Gastroesophageal sphincter (tissue), 4 donors: ENCODE measurements around the gene GIGYF1. TPM values are rescaled to one million over a fixed set of nuclear protein-coding genes. Genes with fewer than 3 reads are reported as not detected.

ENCODE experiments used
- ATAC-seq: fragments of 150-250 bp; one replicate; pipeline ENCODE4 v1.9.1; 2016; ENCODE audit warnings: mild to moderate bottlenecking, moderate library complexity
- H3K27ac ChIP-seq, 4 donors: fragments of 200-600 bp; sonication (generic) in 3 of 4; 1 replicate in 3 of 4; 2 replicates in 1 of 4; pipeline ENCODE4 v1.5.1; 2016 to 2019
- H3K27me3 ChIP-seq: fragments of 200-600 bp; sonication (generic); one replicate; pipeline ENCODE4 v1.5.1; 2019
- H3K36me3 ChIP-seq, 2 donors: fragments of 200-600 bp; sonication (generic); one replicate each; pipeline ENCODE4 v1.5.1; 2019; ENCODE audit warnings: control low read depth in 1 of 2
- H3K4me1 ChIP-seq, 3 donors: fragments of 200-600 bp; sonication (generic); 1 replicate in 2 of 3; 2 replicates in 1 of 3; pipeline ENCODE4 v1.5.1; 2016 to 2019; ENCODE audit warnings: control low read depth in 2 of 3
- H3K4me3 ChIP-seq, 2 donors: fragments of 200-600 bp; sonication (generic); one replicate each; pipeline ENCODE4 v1.5.1; 2019; ENCODE audit warnings: mild to moderate bottlenecking in 1 of 2, moderate library complexity in 1 of 2
- H3K9me3 ChIP-seq, 3 donors: fragments of 200-600 bp; sonication (generic); one replicate each; pipeline ENCODE4 v1.5.1; 2017 to 2019; ENCODE audit warnings: control low read depth in 2 of 3
- EP300 ChIP-seq: sonication (generic); formaldehyde crosslinking; IDR thresholded peaks from one replicate; pipeline ENCODE4 v1.6.1; 2017; ENCODE audit warnings: antibody characterized with exemption, mild to moderate bottlenecking
- POLR2A ChIP-seq, 2 donors: fragments of 450-650 bp; IDR thresholded peaks; one replicate each; pipeline ENCODE4 v1.6.1; 2017; ENCODE audit warnings: antibody characterized with exemption in 2 of 2, mild to moderate bottlenecking in 2 of 2, moderate library complexity in 1 of 2
- POLR2AphosphoS5 ChIP-seq: sonication (generic); formaldehyde crosslinking; IDR thresholded peaks from one replicate; pipeline ENCODE4 v1.6.1; 2017; ENCODE audit warnings: antibody characterized with exemption
- WGBS, 2 donors: methylation state at CpG; one replicate each; pipeline ENCODE4 v1.1.5; 2018; ENCODE audit warnings: low coverage in 1 of 2; 5-methylcytosine and 5-hydroxymethylcytosine counted together
- total RNA-seq, 4 donors: library from RNA; depleted of rRNA; stranded (reverse); fragments of >200 nt; gene quantifications; one replicate each; pipeline ENCODE4 v1.1.0, GENCODE V29; 2016
- TF ChIP-seq, protein P1 (sequence below), 4 experiments: fragments of 200-600 bp in 2 of 4; fragments of 450-650 bp in 2 of 4; sonication (generic) in 1 of 4; IDR thresholded peaks; one replicate each; pipeline ENCODE4 v1.5.1; 2017 to 2019; ENCODE audit warnings: antibody characterized with exemption in 4 of 4, mild to moderate bottlenecking in 2 of 4, moderate library complexity in 2 of 4

Gene GIGYF1
- total RNA-seq, 4 donors from 2014 or later: 20.4 to 43.3 (median 31.0) TPM

DNA sequence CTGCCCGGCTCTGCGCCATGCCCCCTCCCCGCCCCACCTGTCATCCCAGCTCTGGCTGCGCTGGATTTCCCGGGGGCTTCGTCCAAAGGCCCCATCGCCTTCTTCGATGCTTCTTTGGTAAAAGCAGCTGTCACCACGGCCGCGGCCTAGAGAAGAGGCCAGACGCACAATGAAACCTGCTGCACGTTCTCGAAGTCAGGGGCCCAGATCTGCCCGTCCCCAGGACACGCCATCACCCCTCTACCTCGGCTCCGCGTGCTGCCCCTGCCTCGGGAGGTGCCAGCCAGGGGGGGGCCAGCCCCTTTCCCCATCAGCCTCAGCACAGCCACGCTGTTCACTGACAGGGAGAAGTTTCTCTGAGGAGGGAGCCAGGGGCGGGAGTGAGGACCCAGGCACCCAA is 6.8 kb downstream of the GIGYF1 start:
- no peak overlapping the region for H3K27ac ChIP-seq
- 80 to 100% methylated on average over 1 to 2 of the region's 22 CpGs for WGBS, 2 donors
- H3K9me3 ChIP-seq: no peaks in the 10 kb centered on the region
- TF ChIP-seq POLR2AphosphoS5: no peak
- TF ChIP-seq EP300: no peak
- no peak for TF ChIP-seq POLR2A (IDR thresholded peaks at IDR 0.05)
- TF ChIP-seq, protein P1, sequence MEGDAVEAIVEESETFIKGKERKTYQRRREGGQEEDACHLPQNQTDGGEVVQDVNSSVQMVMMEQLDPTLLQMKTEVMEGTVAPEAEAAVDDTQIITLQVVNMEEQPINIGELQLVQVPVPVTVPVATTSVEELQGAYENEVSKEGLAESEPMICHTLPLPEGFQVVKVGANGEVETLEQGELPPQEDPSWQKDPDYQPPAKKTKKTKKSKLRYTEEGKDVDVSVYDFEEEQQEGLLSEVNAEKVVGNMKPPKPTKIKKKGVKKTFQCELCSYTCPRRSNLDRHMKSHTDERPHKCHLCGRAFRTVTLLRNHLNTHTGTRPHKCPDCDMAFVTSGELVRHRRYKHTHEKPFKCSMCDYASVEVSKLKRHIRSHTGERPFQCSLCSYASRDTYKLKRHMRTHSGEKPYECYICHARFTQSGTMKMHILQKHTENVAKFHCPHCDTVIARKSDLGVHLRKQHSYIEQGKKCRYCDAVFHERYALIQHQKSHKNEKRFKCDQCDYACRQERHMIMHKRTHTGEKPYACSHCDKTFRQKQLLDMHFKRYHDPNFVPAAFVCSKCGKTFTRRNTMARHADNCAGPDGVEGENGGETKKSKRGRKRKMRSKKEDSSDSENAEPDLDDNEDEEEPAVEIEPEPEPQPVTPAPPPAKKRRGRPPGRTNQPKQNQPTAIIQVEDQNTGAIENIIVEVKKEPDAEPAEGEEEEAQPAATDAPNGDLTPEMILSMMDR (IDR thresholded peaks at IDR 0.05): no peak
- H3K4me3 ChIP-seq: no peak overlapping the region
- H3K4me1 ChIP-seq: peaks cover 0 to 58% (median 32%) of the 10 kb centered on the region in 3 donors
- peaks cover 0 to 75% of the 10 kb centered on the region in 2 donors for H3K36me3 ChIP-seq
- H3K27me3 ChIP-seq: no peaks in the 10 kb centered on the region
- ATAC-seq: no peak

DNA sequence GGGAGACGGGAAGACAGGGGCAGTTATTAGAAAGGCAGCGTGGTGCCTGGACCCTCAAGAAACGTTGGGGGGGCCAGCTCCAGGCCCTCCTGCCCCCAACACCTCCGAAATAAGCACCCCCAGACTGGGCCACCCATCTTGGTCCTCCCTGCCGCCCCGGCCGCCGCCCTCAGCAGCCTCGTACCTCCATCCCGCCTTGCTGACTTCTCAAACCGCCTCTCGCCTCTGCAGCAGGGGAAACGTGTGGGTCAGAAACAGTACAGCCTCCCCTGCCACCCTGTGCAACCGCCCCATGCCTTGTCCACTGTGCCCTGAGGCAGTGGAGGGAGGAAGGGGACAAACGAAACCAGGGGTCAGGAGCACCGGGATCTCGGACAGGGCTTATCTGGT is 7.2 kb downstream of the GIGYF1 start:
- ATAC-seq: no peak
- 87% methylated on average over 11 of the region's 17 CpGs; no CpG with 5 or more reads in 1 of the 2 donors for WGBS, 2 donors
- Histone ChIP-seq H3K4me3 (no peak overlapping the region), H3K36me3 (peaks cover 0 to 80% of the 10 kb centered on the region in 2 donors), H3K9me3 (no peaks in the 10 kb centered on the region), H3K27ac (no peak overlapping the region), H3K27me3 (no peaks in the 10 kb centered on the region), H3K4me1 (peaks cover 0 to 53% (median 28%) of the 10 kb centered on the region in 3 donors)
- TF ChIP-seq POLR2A (IDR thresholded peaks at IDR 0.05) (no peak), EP300 (no peak), POLR2AphosphoS5 (no peak)
- TF ChIP-seq, protein P1 (IDR thresholded peaks at IDR 0.05): no peak

DNA sequence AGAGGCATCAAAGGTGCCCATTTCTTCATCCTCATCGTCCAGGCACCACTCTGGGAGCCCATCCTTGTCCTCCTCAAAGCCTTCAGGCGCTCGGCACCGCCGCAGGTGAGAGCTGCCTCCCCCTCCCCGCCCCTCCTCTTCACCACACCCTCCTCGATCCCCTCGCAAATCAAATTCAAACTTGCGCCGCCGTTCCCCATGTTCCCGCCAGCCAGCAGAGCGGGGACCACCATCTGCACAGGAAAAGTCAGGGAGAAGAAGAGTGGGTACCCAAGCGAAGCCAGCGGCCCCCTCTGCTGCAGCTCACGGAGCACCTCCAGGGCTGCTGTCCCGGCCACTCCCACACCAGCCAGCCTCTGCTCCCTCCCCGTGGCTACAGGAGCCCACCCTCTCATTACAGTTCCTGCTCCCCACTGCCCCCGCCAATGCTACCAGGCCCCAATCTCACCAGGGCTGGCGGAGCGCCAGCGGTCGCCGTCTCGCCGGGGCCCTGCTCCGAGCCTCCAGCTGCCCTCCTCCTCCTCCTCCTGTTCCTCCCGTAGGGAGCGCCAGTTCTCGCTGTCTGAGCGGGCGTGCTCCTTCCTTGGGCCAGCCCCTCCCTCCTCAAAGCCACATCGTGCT is 7.7 kb downstream of the GIGYF1 start:
- 58 to 66% methylated on average over 3 to 24 of the region's 33 CpGs for WGBS, 2 donors
- H3K27me3 ChIP-seq: no peaks in the 10 kb centered on the region
- no peak overlapping the region for H3K27ac ChIP-seq
- no peak overlapping the region for H3K4me3 ChIP-seq
- H3K4me1 ChIP-seq: peaks cover 0 to 48% (median 24%) of the 10 kb centered on the region in 3 donors
- peaks cover 0 to 85% of the 10 kb centered on the region in 2 donors for H3K36me3 ChIP-seq
- TF ChIP-seq POLR2AphosphoS5: no peak
- TF ChIP-seq, protein P1 (IDR thresholded peaks at IDR 0.05): no peak
- TF ChIP-seq EP300: no peak
- no peak for TF ChIP-seq POLR2A (IDR thresholded peaks at IDR 0.05)
- no peak for ATAC-seq
- H3K9me3 ChIP-seq: no peaks in the 10 kb centered on the region

DNA sequence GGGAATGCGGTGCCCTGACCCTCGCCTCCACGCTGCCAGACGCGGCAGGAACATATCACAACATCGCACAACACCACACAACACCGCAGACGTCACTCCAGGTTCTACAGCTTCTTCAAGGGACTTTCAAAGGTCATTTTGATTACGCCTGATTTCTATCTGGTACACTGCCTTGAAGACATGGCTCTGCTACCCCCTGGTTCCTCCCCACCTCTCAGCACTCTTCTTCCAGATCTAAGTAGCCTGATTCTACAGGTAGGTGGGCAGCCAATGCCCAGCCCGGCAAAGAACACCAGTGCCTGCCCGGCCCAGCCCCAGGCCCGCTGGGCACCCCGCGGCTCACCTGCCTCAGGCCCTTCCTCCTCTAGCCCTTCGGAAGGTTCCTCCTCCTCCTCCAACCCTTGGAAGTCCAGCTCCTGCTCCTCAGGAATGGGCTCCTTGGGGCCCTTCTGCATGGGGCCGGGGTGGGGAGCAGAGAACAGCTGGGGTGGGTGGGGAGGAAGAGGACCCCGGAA is 8.4 kb downstream of the GIGYF1 start:
- Histone ChIP-seq H3K4me1 (peaks cover 0 to 48% (median 18%) of the 10 kb centered on the region in 3 donors), H3K27me3 (no peaks in the 10 kb centered on the region), H3K27ac (no peak overlapping the region), H3K4me3 (no peak overlapping the region), H3K9me3 (no peaks in the 10 kb centered on the region), H3K36me3 (peaks cover 0 to 91% of the 10 kb centered on the region in 2 donors)
- 79 to 88% methylated on average over 5 to 13 of the region's 17 CpGs for WGBS, 2 donors
- TF ChIP-seq EP300: no peak
- TF ChIP-seq POLR2AphosphoS5: no peak
- TF ChIP-seq, protein P1 (IDR thresholded peaks at IDR 0.05): no peak
- no peak for TF ChIP-seq POLR2A (IDR thresholded peaks at IDR 0.05)
- ATAC-seq: no peak
